ENCODE results near the gene POMC.
"Not testable (repeated sequence)": the region's sequence is repeated elsewhere in the genome, so short reads cannot be mapped to it uniquely, and the experiment has no call there.

The POMC gene

DNA sequence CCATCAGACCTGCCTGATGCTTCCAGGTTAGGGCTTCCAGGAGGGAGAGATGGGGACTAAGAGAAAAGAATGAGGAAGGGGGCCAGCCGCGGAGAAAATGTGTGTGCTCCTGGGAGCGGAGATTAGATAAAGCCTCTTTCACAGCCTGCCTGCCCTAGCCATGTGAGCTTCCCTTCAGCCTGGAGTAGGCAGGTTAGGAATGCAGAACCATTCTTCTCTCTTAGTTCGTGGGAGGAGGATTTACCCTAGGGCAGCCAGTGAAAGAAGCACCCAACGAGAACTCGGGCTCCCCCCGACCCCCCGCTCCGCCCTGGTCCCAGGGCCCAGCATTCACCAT is 36.1 kb downstream of the POMC start:
- DNase-seq (ENCODE audit: low spot score), result no peak

GRCh38 chr2:25131567-25132298 is 36.6 kb downstream of the POMC start:
- no peak for DNase-seq (ENCODE audit: low spot score)

DNA sequence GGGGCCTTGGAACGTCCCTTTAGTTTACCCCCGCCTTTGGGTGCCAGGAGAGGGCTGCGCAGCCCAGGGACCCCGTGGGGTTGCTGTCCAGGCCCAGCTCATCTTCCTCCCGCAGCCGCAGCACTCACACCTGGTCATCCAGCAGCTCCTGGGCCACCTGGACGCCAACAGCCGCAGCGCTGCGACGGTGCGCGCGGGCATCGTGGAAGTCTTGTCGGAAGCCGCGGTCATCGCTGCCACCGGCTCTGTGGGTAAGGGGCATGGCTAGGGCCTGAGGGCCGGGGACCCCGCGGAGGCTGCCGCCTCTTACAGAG is 37.2 kb downstream of the POMC start:
- DNase-seq (ENCODE audit: low spot score), result no peak

DNA sequence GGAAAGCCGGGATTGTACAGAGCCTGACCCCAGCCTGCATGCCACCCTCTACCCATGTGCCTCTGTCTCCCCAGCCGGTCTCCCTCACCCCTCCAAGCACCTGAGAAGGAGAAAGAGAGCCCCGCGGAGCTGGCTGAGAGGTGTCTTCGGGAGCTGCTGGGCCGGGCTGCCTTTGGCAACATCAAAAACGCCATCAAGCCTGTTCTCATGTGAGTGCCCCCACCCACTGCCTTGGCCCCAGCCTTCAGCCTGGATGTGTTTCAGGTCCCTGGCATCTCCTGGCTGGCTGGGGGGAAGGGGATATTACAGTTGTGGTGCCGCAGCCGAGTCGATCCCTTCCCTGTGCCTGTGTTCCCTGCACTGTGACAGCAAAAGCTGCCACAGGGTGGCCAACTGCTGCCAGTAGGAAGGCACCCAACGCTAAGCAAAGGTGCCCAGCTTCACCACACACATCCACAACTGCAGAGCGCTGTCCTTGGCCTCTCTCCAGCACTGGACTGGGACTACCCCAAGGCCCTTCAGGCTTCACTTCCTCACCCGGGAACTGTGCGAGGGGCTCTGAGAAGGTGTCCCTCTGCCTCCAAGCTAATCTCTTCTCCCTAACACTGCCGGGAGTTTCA is 38.4 kb downstream of the POMC start:
- DNase-seq (ENCODE audit: low spot score), result no peak

- peak; percentile 62 for DNase-seq (ENCODE audit: low spot score)
Measured at GRCh38 chr2:25127646-25128045, 40.7 kb downstream of the POMC start.

DNA sequence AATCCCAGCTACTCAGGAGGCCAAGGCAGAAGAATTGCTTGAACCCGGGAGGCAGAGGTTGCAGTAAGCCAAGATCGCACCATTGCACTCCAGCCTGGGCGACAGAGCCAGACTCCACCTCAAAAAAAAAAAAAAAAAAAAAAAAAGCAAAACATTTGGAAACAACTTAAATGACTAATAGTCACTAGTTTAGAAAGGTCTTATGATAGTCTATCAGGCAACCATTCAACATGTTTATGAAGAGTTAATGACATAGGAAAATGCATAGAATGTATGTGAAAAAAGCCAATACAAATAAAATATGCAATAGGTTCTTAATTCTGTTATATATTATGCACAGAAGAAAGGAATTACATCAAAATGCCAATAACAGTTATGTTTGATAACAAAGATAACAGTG is 41.3 kb downstream of the POMC start:
- not testable (repeated sequence) for DNase-seq (ENCODE audit: low spot score)

DNA sequence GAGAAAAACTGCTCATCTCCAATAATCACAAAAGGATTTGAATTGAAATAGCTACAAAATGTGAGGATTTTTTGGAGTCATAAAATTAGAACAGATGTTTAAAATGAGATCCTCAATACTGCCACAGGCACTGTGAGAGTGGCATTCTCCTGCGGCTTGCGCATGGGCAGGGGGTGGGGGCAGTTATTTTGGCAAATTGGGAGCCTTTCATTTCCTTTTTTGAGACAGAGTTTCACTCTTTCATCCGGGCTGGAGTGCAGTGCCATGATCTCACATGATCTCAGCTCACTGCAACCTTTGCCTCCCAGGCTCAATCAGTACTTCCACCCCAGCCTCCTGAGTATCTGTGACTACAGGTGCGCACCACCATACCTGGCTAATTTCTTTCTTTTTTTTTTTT is 42.4 kb downstream of the POMC start:
- no peak for DNase-seq (ENCODE audit: low spot score)

DNA sequence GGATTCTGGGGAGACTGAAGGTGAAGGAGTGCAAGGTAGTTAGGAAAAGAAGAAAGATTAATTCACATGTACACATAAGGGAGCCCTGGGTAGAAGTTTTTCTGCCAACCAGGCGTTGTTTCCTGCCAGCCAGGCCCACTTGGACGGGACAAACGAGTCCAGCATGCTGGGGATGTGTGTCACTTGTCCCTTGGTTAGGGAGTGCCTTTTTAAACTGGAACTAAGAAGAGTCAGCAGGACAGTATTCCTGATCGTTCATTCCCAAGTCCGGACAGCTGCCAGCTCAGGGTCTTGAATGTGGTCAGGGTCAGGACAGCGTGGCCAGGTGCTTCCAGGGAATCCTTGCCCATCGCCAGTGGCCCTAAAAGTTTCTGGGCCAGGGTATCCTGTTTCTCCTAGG is 43.2 kb downstream of the POMC start:
- no peak for DNase-seq (ENCODE audit: low spot score)

- DNase-seq (ENCODE audit: low spot score), result no peak
Measured at GRCh38 chr2:25123682-25124081, 44.7 kb downstream of the POMC start.

- no peak for DNase-seq (ENCODE audit: low spot score)
Measured at GRCh38 chr2:25122367-25122766, 46.0 kb downstream of the POMC start.

- no peak for DNase-seq (ENCODE audit: low spot score)
Measured at GRCh38 chr2:25119263-25119662, 49.1 kb downstream of the POMC start.

DNA sequence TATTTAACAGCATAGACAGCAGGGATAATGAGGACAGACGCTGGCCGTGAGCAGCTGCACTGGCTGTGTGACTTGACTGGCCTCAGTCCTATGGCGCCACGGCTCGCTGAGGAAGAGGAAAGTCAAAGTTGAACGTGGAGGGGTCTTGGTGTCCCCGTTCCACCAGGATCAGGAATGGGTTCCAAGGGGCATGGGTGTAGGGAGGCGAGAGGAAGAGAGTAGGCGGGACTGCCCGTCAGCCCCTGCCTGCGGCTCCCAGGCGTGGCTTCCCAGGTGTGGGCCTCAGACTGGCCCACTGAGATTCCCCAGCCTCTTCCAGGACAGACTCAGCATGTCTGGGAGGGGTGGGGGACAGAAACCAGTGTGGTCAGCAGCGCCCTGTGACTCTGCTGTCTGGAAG is 51.4 kb downstream of the POMC start:
- DNase-seq (ENCODE audit: low spot score), result no peak

DNA sequence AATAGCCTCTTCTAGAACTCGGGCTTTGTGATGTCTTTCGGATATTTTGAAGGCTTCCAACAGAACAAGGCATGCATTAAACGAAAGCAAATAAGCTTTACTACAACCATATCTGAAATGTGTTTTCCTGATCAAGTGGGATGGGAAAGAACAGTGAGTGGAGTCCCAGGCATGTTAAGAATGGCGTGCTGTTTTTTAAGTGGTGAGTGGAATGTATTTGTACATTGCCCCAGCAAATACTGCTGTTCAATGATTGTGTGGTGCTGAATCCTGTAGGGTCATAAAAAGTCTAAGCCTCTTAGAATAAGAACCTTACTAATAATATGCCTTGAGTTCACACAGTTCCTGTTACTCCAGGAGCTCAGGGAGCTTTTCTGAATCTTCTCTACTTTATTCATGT is 52.5 kb downstream of the POMC start:
- no peak for DNase-seq (ENCODE audit: low spot score)

DNA sequence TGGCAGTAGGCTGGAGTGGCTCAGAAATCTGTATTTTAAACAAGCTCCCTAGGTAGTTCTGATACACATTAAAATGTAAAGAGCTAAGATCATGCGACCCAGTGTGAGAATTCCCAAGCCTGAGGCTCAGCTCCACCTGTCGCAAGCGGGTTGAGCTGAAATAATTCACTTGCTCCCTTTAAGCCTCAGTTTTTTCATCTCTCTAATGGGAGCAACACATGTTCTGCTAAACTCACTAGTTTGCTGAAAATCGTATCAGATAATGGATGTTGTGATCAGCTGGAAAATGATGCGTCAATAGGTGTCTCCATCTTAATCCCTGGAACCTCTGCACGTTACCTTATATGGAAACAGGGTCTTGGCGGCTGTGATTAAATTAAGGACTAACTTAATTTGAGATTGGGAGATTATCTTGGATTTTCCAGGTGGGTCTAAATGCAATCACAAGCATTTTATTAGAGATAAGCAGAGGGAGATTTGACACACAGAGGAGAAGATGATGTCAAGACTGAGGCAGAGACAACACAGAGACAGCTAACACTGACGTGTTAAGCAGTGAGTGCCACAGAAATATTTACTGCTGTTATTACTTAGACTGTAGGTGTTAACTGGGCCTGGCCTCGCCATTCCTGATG is 53.0 kb downstream of the POMC start:
- DNase-seq (ENCODE audit: low spot score), result no peak

DNA sequence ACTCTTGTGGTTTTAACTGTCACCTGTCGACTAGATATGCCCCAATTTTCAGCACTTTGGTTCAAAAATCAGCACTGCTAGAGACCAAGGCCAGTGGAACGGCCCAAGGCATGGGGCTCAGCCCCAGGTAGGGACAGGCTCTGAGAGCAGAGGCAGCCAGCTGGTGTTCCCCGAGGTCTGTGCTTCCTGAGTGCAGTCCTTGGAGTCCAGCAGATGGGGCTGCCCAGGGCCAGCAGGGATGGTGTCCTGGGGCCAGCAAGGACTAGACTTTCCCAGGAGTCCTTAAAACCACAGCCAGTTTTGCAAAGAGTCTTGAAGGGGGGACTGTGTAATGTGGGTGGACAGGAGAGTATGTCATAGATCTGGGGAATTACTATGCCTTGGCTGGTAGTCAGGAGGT is 56.3 kb downstream of the POMC start:
- DNase-seq (ENCODE audit: low spot score), result no peak
